Gastrocnemius medialis (tissue), 4 donors: ENCODE measurements around the gene RNASEH2B.

Experiments
- POLR2A ChIP-seq, 2 donors: fragments of 450-650 bp; IDR thresholded peaks; one replicate each; pipeline ENCODE4 v1.6.1; 2017; ENCODE audit warnings: antibody characterized with exemption in 2 of 2, mild to moderate bottlenecking in 2 of 2, moderate library complexity in 2 of 2
- TF ChIP-seq, protein P1 (sequence below), 5 experiments: fragments of 450-650 bp in 3 of 5; fragments of 200-600 bp in 2 of 5; sonication (generic) in 2 of 5; IDR thresholded peaks in 4 of 5; conservative IDR thresholded peaks in 1 of 5; 1 replicate in 4 of 5; 2 replicates in 1 of 5; pipeline ENCODE4 v1.5.1; 2016 to 2019; ENCODE audit warnings: antibody characterized with exemption in 5 of 5, mild to moderate bottlenecking in 3 of 5, moderate library complexity in 3 of 5

DNA sequence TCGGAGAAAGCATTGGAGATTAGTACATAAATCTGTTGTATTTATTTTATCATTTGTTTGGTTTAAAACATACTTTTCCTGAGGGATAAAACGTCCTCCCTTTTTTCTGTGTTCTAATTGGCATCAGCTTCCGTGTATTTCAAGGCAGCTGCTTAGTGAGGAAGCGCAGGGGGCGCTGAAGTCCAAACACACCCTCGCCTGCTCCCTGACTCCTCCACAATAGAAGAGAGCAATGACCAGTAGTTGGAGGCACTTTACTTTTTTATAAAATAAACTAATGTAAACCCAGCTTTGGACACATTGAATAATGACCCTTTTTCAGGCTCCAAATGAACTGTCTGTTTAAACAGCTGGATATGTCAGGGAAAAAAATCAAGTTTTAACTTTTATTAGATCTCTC is 79.9 kb downstream of the RNASEH2B start:
- TF ChIP-seq POLR2A (IDR thresholded peaks at IDR 0.05): no peak
- TF ChIP-seq, protein P1, sequence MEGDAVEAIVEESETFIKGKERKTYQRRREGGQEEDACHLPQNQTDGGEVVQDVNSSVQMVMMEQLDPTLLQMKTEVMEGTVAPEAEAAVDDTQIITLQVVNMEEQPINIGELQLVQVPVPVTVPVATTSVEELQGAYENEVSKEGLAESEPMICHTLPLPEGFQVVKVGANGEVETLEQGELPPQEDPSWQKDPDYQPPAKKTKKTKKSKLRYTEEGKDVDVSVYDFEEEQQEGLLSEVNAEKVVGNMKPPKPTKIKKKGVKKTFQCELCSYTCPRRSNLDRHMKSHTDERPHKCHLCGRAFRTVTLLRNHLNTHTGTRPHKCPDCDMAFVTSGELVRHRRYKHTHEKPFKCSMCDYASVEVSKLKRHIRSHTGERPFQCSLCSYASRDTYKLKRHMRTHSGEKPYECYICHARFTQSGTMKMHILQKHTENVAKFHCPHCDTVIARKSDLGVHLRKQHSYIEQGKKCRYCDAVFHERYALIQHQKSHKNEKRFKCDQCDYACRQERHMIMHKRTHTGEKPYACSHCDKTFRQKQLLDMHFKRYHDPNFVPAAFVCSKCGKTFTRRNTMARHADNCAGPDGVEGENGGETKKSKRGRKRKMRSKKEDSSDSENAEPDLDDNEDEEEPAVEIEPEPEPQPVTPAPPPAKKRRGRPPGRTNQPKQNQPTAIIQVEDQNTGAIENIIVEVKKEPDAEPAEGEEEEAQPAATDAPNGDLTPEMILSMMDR (IDR thresholded peaks at IDR 0.05 in 4 of 5, conservative IDR thresholded peaks at IDR 0.05 in 1 of 5): peak in 2 of 5 experiments; percentile 12 to 33
